Measurements from ENCODE around the gene R3HCC1L. TPM values are rescaled to one million over a fixed set of nuclear protein-coding genes. Genes with fewer than 3 reads are reported as not detected.

R3HCC1L gene
- total and polyA plus RNA-seq, 9 of the 15 experiments (the other 6 are each of a cell fraction or from before 2014, with no cell fraction given), result 9.1 to 17.8 (median 12.6) TPM

GRCh38 chr10:98134431-98135221 lies at the start of gene R3HCC1L (continued):
- TF ChIP-seq NKRF (IDR thresholded peaks at IDR 0.05; ENCODE audit: borderline replicate concordance) (0 out of 2 replicates have a peak, but pooled peaks have one; percentile 41), ZNF41 (CRISPR knock-in tag; conservative IDR thresholded peaks at IDR 0.05) (no peak), CTCF (IDR thresholded peaks at IDR 0.05 in 2 of 3, conservative IDR thresholded peaks at IDR 0.05 in 1 of 3; ENCODE audit: insufficient read depth in 2 of 3, low read depth in 1 of 3, low read length in 3 of 3) (no peak), ELF1 (tag; IDR thresholded peaks at IDR 0.05) (peak; percentile 88), ZZZ3 (IDR thresholded peaks at IDR 0.05) (no peak), WHSC1 (IDR thresholded peaks at IDR 0.05; ENCODE audit: low read length) (no peak), HOXB6 (CRISPR knock-in tag; IDR thresholded peaks at IDR 0.05; ENCODE audit: borderline replicate concordance) (no peak), HMGXB4 (CRISPR knock-in tag; IDR thresholded peaks at IDR 0.05) (no peak), RFX1 (IDR thresholded peaks at IDR 0.05) (no peak), RAD21 (CRISPR knock-in tag; conservative IDR thresholded peaks at IDR 0.05 in 1 of 2, IDR thresholded peaks at IDR 0.05 in 1 of 2) (no peak), ZNF239 (CRISPR knock-in tag; IDR thresholded peaks at IDR 0.05) (no peak), GATA2 (CRISPR knock-in tag; IDR thresholded peaks at IDR 0.05) (no peak), BCOR (IDR thresholded peaks at IDR 0.05) (no peak), ESRRB (CRISPR knock-in tag; IDR thresholded peaks at IDR 0.05; ENCODE audit: borderline replicate concordance) (no peak), SRSF7 (optimal IDR thresholded peaks at IDR 0.05; ENCODE audit: low read depth, low read length) (no peak), ZBTB5 (IDR thresholded peaks at IDR 0.05) (no peak), ZNF12 (CRISPR knock-in tag; IDR thresholded peaks at IDR 0.05) (peak; percentile 90; the same call in 1 of the 2 replicates), RBM25 (IDR thresholded peaks at IDR 0.05; ENCODE audit: low read depth, low read length, severe bottlenecking) (no peak), ETV6 (IDR thresholded peaks at IDR 0.05; ENCODE audit: borderline replicate concordance in 1 of 2, low read depth in 2 of 2, low read length in 1 of 2) (no peak), ETV6 (CRISPR knock-in tag; IDR thresholded peaks at IDR 0.05; ENCODE audit: borderline replicate concordance) (no peak), HNRNPLL (IDR thresholded peaks at IDR 0.05; ENCODE audit: low read depth, low read length, poor library complexity, severe bottlenecking) (peak; percentile 93)
